GM18499 (cell line): Measurements from ENCODE around the gene TRIP11.

ENCODE experiments used
- ATAC-seq: cut with Tn5 transposase; IDR thresholded peaks from one replicate; pipeline ENCODE4 v1.9.1; 2021; ENCODE audit warnings: moderate number of reproducible peaks; ENCODE audit not compliant: insufficient read depth, unreplicated experiment

The TRIP11 gene

GRCh38 chr14:91961297-91962220 is 78.3 kb downstream of the TRIP11 start:
- no peak for ATAC-seq

GRCh38 chr14:91957876-91958313 is 82.0 kb downstream of the TRIP11 start:
- no peak for ATAC-seq

DNA sequence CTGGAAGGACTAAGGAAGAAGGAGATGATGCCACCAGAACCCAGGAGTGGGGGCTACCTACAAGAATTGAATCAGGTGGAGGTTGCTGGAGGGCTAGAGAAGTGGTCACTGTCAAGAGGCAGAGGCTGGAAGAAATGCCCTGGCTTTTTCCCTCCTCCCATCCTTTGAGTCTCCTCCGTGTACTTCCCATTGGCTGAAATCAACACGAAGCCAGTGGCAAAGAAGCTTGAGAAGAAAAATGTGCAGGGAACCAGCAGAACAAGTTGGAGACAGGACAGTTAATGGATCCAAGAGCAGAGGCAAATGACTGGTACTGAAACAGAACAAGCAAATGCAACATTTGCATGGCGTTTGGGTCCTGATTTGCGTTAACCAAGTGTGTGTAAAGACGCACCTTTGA is 83.2 kb downstream of the TRIP11 start:
- ATAC-seq = no peak

GRCh38 chr14:91955168-91955567 is 84.7 kb downstream of the TRIP11 start:
- ATAC-seq = no peak

DNA sequence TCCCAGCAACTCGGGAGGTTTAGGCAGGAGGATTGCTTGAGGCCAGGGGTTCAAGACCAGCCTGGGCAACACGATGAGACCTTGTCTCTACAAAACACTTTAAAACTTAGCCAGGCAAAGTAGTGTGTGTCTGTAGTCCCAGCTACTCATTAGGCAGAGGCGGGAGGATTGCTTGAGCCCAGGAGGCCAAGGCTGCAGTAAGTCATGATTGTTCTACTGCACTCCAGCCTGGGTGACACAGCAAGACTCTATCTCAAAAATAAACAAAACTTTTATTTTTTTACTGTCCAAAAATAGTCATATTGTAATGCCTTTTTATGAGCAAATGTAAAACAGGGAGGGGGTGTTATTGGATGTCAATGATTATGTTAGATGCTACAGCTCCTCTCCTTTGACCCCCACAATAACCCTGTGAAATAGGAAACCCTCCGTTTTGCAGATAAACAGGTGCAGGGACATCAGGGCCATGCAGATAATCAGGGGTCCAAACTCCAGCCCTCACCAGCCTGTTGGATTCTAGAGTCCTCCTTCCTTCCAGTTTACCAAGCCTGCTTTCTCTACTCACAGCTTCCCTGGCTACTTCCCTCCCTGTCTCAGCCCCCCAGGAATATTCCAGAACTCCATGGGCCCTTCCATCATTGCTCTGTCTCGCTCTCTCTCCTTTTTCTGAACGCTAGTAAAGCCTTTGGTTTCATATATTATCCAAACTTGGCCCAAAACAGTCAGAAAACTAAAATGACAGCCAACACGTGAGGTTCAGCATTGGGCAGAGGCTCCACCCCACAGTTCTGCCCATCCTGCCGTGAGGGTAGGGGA is 86.5 kb downstream of the TRIP11 start:
- no peak for ATAC-seq

DNA sequence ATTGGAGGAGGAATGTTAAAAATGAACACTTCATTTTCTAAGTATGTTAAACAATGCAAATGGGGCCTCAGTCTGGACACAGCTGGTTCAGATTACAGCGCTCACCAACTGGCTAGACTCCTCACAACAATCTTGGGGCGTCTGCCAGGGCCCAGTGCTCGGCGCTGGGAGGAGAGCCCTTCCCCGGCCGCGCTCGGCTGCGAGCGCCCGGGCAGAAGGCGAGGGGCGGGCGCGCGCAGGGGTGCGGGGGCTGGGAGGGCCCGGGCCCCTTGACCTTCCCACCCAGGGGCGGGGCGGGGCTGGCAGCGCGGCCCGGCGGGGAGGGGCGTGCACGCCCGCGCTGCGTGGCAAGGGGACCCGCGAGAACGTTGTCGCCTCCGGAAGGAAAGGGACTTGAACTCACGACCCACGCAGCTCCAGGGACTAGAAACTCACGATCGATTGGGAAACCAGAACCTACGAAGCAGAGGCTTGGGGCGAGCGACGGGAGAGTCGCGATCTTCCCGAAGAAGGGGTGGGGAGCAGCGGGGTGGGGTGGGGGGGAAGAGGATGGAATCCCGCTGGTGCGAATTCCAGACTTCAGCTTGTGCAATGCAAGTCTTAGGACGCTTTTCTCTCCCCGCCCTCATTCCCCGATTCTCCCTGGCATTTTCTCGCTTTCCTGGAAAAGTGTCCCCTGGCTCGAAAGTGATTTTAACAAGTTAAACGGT is 92.2 kb downstream of the TRIP11 start, which contains the start of gene FBLN5:
FBLN5 (minus strand) TSS at position 220 of the 710 bp plus-strand sequence. CDS start 465 bp downstream, outside the sequence.
- ATAC-seq = no peak

- ATAC-seq = no peak
These were observed 93.0 kb downstream of the TRIP11 start for GRCh38 chr14:91946622-91947474.

GRCh38 chr14:91945751-91946621 is 93.9 kb downstream of the TRIP11 start:
- ATAC-seq = no peak

DNA sequence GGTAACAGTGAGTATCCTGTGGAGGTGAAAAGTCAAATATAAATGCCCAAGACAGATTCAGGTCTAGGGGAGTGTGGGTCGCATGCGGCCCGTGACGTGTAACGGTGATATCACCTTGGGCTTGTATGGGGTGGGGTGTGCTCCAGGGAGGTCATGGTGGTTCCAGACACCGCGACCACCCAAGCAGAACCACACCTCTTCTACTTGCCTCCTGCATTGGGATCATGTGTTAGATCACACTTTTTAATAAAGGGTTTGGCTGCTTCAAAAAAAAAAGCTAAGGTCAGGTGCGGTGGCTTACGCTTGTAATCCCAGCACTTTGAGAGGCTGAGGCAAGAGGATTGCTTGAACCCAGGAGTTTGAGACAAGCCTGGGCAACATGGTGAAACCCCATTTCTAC is 96.9 kb downstream of the TRIP11 start:
- no peak for ATAC-seq

DNA sequence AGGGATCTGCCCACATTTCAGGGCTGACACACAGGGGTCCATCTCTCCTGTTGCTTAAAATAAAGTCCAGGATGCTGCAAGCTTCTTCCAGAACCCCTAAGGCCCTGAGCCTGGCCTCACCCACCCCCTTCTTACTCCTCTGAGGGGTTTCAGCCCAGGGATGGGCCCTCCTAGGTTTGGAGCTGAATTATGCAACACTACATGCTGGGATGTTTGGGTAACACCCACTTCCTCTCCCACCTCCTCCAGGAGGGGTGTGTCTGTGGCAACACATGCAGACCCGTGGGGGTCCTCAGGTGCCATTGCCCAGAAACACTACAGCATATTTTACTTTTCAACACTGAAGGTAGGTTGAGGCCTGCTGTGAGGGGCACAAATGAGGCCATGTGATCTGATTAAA is 97.7 kb downstream of the TRIP11 start:
- ATAC-seq = no peak

DNA sequence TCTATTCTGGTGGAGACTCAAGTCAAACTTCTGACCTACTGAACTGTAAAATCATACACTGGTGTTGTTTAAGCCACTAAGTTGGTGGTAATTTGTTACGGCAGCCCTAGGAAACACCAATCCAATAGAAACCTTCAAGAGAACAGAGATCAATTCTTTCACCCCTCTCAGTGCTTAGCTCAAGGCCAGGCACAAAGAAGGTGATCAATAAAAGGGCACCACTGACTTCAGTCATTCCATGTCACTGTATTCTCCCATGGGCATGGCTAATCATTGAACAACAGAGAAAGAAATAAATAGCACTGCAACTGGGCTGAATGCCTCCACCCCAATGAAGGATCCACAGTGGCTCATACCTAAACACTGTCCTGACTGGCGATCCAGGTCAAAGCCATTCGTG is 99.7 kb downstream of the TRIP11 start:
- ATAC-seq = no peak

- no peak for ATAC-seq
These were observed 104.3 kb downstream of the TRIP11 start for GRCh38 chr14:91935586-91935985.

DNA sequence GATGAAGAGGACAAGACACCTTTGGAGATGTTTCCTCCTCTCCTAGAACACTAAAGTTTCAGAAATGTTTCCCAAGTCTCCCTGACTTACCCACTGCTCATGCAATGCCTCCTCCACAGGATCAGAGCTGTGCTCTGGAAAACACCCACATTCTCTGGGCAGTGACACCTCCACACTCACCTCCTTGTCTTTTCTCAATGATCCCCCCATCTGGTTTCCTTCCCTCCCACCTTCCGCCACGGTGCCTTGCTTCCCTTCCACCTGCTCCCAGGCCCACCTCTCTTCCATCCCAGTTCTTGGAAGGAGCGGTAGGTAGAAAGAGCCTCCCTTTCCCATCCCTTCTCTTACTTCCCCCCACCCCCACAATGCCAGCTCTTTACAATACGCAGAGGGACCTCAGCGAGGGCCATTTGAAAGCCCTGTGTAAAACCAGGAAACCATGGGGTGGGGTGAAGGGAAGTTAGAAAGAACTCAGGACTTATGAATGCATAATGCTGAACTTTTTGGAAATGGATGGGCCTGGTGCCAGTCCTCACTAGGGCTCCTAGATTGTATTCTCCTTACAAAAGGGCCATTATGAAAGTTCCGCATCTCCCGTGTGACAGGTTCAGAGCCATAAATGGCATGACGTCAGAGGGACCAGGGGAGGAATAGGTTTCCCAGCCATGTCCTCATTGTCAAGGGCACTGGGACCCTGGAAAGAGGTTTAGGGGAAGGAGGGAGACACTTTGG is 105.1 kb downstream of the TRIP11 start:
- no peak for ATAC-seq

- no peak for ATAC-seq
These were observed 108.3 kb downstream of the TRIP11 start for GRCh38 chr14:91931478-91932088.

- ATAC-seq = no peak
These were observed 110.2 kb downstream of the TRIP11 start for GRCh38 chr14:91929700-91930099.

DNA sequence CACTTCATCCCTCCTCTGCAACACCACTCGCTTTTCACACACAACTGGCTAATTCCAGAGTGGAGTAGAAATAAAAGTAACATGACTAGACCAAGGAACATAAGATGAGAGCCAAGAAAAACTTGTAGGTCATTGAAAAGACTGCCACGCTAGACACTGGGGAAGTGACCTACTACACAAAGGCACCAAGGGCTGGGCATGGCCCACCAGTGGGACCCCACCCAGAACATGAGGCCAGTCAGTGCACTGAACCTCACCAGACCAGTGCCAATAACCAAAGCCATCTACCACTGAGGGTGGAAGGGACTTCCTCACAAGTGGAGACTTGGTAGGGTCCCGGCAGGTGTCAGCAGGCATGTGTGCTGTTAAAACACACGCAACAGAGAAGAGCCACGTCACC is 112.1 kb downstream of the TRIP11 start:
- ATAC-seq = no peak

DNA sequence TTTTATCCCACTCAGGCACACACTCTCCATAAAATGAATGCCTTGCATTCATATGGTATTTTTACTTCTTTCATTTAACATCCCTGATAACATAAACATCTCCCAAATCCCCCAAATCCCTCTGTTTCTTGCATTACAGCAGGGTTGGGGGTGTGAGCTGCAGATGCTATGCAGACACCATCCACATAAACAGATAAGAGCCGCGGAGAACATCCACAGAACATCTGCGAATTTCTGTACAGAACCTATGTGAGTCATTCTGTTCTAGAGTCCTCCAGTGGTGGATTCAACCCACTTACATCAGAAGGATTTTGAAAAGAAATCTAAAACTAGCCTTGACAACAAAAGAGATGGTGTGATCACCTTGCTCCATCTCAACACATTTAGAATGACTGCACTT is 112.7 kb downstream of the TRIP11 start:
- no peak for ATAC-seq
